Adrenal gland (tissue), 12 donors: ENCODE results near the gene OTUB1. TPM values are rescaled to one million over a fixed set of nuclear protein-coding genes. Genes with fewer than 3 reads are reported as not detected.

Experiments used
- DNase-seq, 7 donors: peaks; one replicate each; pipeline ENCODE4 v3.0.0-alpha.2; 2019 to 2020
- H3K27ac ChIP-seq, 5 donors: fragments of 200-600 bp; sonication (generic) in 4 of 5; 1 replicate in 3 of 5; 2 replicates in 2 of 5; pipeline versions ENCODE4 v1.5.1 to v1.8.0; 2016 to 2020; ENCODE audit warnings: mild to moderate bottlenecking in 1 of 5
- H3K27me3 ChIP-seq: fragments of 200-600 bp; 2 replicates; pipeline ENCODE4 v1.8.0; 2021
- H3K36me3 ChIP-seq, 2 donors: fragments of 200-600 bp; replicated peaks in 1 of 2; 1 replicate in 1 of 2; 2 replicates in 1 of 2; pipeline versions ENCODE4 v1.5.1 to v1.8.0; 2018 to 2022
- H3K4me1 ChIP-seq, 2 donors: fragments of 200-600 bp; replicated peaks in 1 of 2; 1 replicate in 1 of 2; 2 replicates in 1 of 2; pipeline versions ENCODE4 v1.5.1 to v1.8.0; 2018 to 2021
- H3K4me3 ChIP-seq, 4 donors: fragments of 200-600 bp; sonication (generic) in 3 of 4; one replicate each; pipeline ENCODE4 v1.5.1; 2016 to 2018
- H3K9me3 ChIP-seq, 3 donors: fragments of 200-600 bp; sonication (generic) in 1 of 3; replicated peaks in 1 of 3; 1 replicate in 2 of 3; 2 replicates in 1 of 3; pipeline versions ENCODE4 v1.5.1 to v1.8.0; 2016 to 2021
- CTCF ChIP-seq, 6 experiments: fragments of 450-650 bp in 4 of 6; fragments of 200-600 bp in 2 of 6; sonication (generic) in 1 of 6; IDR thresholded peaks; 1 replicate in 5 of 6; 2 replicates in 1 of 6; pipeline versions ENCODE4 v1.5.1 to v1.8.0; 2016 to 2021; ENCODE audit warnings: antibody characterized with exemption in 6 of 6, mild to moderate bottlenecking in 2 of 6, moderate library complexity in 1 of 6
- POLR2A ChIP-seq, 2 donors: fragments of 450-650 bp; IDR thresholded peaks; one replicate each; pipeline ENCODE4 v1.6.1; 2017; ENCODE audit warnings: antibody characterized with exemption in 2 of 2, mild to moderate bottlenecking in 2 of 2, moderate library complexity in 1 of 2
- WGBS, 4 donors: extraction: QIAGEN DNeasy Blood & Tissue Kit in 2 of 4; methylation state at CpG; one replicate each; pipeline versions ENCODE4 v1.1.5 to v1.1.7; 2013 to 2017; 5-methylcytosine and 5-hydroxymethylcytosine counted together
- intact Hi-C, 2 donors: fragments of 100-400 bp; cut with DNase I; formaldehyde crosslinking; loops; one replicate each; pipeline versions ENCODE4 v1.14.1 to v1.15.0; 2022 to 2023
- polyA plus RNA-seq, 3 donors: library from polyadenylated mRNA; stranded (reverse); fragments of 200-250 nt in 2 of 3; fragments of 350-450 nt in 1 of 3; fragmentation: Illumina TruSeq in 1 of 3; extraction: RNeasy Lipid Tissue Mini Kit (QIAGEN cat#74804) in 1 of 3; gene quantifications; one replicate each; pipeline ENCODE4 v1.2.3, GENCODE V29; 2013 to 2014
- total RNA-seq, 9 donors: library from RNA; depleted of rRNA in 4 of 9; stranded (reverse); fragments of >200 nt in 4 of 9; fragments of 120-200 nt in 1 of 9; fragmentation: NEBNext Ultra II Directional in 1 of 9; extraction: Animal tissue kit (Norgen Biotek cat#: 25700) in 1 of 9; gene quantifications; one replicate each; pipeline versions ENCODE4 v1.1.0 to v1.2.4, GENCODE V29; 2013 to 2023
- donor health status: healthy with polysubstance abuse.
- donor health status: Bipolar disorder and iron deficiency.
- donor health status: DM: yes; HTN: yes; CAD: no.
- donor health status: DM: no; HTN: no; CAD: no.
- donor health status: DM: no; HTN: no; CAD: no.
- donor health status: DM: yes; HTN: yes; CAD: no.

The OTUB1 gene
- total and polyA plus RNA-seq, 12 donors: 41.4 to 93.7 (median 66.6) TPM

DNA sequence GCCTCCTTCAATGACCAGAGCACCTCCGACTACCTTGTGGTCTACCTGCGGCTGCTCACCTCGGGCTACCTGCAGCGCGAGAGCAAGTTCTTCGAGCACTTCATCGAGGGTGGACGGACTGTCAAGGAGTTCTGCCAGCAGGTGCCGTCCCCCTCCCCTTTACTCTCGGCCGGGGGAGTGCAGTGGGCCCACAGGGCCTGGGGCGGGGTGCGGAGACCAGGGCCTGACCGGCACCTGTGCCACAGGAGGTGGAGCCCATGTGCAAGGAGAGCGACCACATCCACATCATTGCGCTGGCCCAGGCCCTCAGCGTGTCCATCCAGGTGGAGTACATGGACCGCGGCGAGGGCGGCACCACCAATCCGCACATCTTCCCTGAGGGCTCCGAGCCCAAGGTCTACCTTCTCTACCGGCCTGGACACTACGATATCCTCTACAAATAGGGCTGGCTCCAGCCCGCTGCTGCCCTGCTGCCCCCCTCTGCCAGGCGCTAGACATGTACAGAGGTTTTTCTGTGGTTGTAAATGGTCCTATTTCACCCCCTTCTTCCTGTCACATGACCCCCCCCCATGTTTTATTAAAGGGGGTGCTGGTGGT lies 11.0 kb downstream of the OTUB1 start:
- no peaks in the 10 kb centered on the region for H3K27me3 ChIP-seq
- H3K36me3 ChIP-seq: peaks cover 0 to 41% of the 10 kb centered on the region in 2 donors
- no peak for DNase-seq
- WGBS, 4 donors: 82 to 94% (median 92%) methylated on average over 11 to 27 of the region's 27 CpGs
- intact Hi-C loops: no loop called here
- no peaks in the 10 kb centered on the region for H3K9me3 ChIP-seq
- H3K4me3 ChIP-seq: no peak overlapping the region
- peaks cover 5 to 33% of the 10 kb centered on the region in 2 donors for H3K4me1 ChIP-seq
- TF ChIP-seq POLR2A (IDR thresholded peaks at IDR 0.05) (no peak), CTCF (IDR thresholded peaks at IDR 0.05) (no peak)
- no peak overlapping the region for H3K27ac ChIP-seq

- TF ChIP-seq CTCF (IDR thresholded peaks at IDR 0.05): no peak
- TF ChIP-seq POLR2A (IDR thresholded peaks at IDR 0.05): no peak
- intact Hi-C loops: no loop called here
- Histone ChIP-seq H3K4me1 (peaks cover 5 to 33% of the 10 kb centered on the region in 2 donors), H3K36me3 (peaks cover 0 to 41% of the 10 kb centered on the region in 2 donors), H3K9me3 (no peaks in the 10 kb centered on the region), H3K4me3 (no peak overlapping the region), H3K27me3 (no peaks in the 10 kb centered on the region), H3K27ac (no peak overlapping the region)
- no peak for DNase-seq
- WGBS, 4 donors: 70 to 81% (median 79%) methylated on average over 6 to 11 of the region's 11 CpGs
Measured at GRCh38 chr11:63997801-63998337, 11.6 kb downstream of the OTUB1 start.

GRCh38 chr11:63998558-63999348 lies 12.5 kb downstream of the OTUB1 start:
- Histone ChIP-seq H3K9me3 (no peaks in the 10 kb centered on the region), H3K27ac (no peak overlapping the region), H3K4me3 (peak overlapping the region in 1 of 4 donors; percentile 39), H3K27me3 (no peaks in the 10 kb centered on the region), H3K36me3 (peaks cover 0 to 38% of the 10 kb centered on the region in 2 donors), H3K4me1 (peaks cover 5 to 33% of the 10 kb centered on the region in 2 donors)
- intact Hi-C loops: no loop called here
- peak in 1 of 7 donors; percentile 65 for DNase-seq
- TF ChIP-seq POLR2A (IDR thresholded peaks at IDR 0.05) (no peak), CTCF (IDR thresholded peaks at IDR 0.05) (no peak)
- WGBS, 4 donors: 69 to 81% (median 76%) methylated on average over 6 to 54 of the region's 54 CpGs

DNA sequence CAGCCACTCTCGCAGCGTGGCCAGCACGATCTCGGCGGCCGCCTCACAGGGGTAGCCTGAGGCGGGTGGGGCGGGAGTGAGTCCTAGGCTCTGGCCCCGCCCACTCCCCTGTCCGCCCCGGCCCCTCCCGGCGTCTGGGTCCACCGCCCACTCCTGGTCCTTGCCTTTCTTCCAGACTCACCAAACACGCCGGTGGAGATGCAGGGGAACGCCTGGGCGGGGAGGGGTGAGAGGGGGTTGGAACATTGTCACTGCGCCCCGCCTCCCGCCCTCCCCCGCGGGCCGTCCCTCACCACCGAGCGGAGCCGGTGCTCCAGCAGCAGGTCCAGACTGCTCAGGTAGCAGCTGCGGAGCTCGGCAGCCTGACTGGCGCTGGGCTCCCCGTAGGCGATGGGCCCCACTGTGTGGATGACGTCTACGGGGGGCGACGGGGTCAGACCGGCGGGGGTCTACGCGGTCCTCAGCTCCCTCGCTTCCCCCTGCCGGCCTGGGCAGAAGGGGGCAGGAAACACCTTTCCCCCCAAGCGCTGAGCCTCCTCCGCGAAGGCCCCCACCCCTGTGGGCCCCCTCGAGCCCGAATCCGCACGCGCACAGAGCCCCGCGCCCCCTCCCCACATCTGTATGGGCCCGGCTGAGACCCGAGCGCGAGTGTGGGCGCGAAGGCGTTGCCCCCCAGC lies 13.2 kb downstream of the OTUB1 start:
- Histone ChIP-seq H3K9me3 (no peaks in the 10 kb centered on the region), H3K4me1 (peaks cover 5 to 33% of the 10 kb centered on the region in 2 donors), H3K4me3 (peak overlapping the region in 1 of 4 donors; percentile 39), H3K27me3 (no peaks in the 10 kb centered on the region), H3K36me3 (peaks cover 0 to 33% of the 10 kb centered on the region in 2 donors), H3K27ac (no peak overlapping the region)
- DNase-seq: peak in 6 of 7 donors; percentile 42 to 86 (median 54)
- intact Hi-C loops: loop anchor here (2.0 to 10.0 kb wide), 3 partner anchors 149 to 295 kb away; partner anchors contain the start of gene KCNK4 (in 1 of the 2)
- WGBS, 4 donors: 10 to 40% (median 16%) methylated on average over 3 to 59 of the region's 59 CpGs; no CpG with 5 or more reads in 1 of the 4 donors
- TF ChIP-seq CTCF (IDR thresholded peaks at IDR 0.05) (no peak), POLR2A (IDR thresholded peaks at IDR 0.05) (no peak)
